Measurements from ENCODE around the gene JADE2. TPM values are rescaled to one million over a fixed set of nuclear protein-coding genes. Genes with fewer than 3 reads are reported as not detected.

JADE2 gene
- total RNA-seq, 1 donor from 2014 or later: 2.1 TPM

GRCh38 chr5:134541736-134542376 is 16.4 kb downstream of the JADE2 start:
- no peak overlapping the region for H3K4me3 Mint-ChIP-seq (ENCODE audit: unreplicated experiment)
- DNase-seq: no peak
- no peak for TF ChIP-seq CTCF (IDR thresholded peaks at IDR 0.05; ENCODE audit: partially characterized antibody, unreplicated experiment)
- no peaks in the 10 kb centered on the region for H3K36me3 Mint-ChIP-seq (ENCODE audit: unreplicated experiment)
- no peak overlapping the region for H3K27ac Mint-ChIP-seq (ENCODE audit: unreplicated experiment)
- H3K9me3 Mint-ChIP-seq (ENCODE audit: unreplicated experiment): no peaks in the 10 kb centered on the region
- no peaks in the 10 kb centered on the region for H3K27me3 Mint-ChIP-seq (ENCODE audit: unreplicated experiment)
- H3K4me1 Mint-ChIP-seq (ENCODE audit: low read depth, unreplicated experiment): no peaks in the 10 kb centered on the region

- no peak for DNase-seq
- Mint-ChIP-seq H3K4me3 (ENCODE audit: unreplicated experiment) (no peak overlapping the region), H3K27me3 (ENCODE audit: unreplicated experiment) (no peaks in the 10 kb centered on the region), H3K9me3 (ENCODE audit: unreplicated experiment) (no peaks in the 10 kb centered on the region), H3K4me1 (ENCODE audit: low read depth, unreplicated experiment) (no peaks in the 10 kb centered on the region), H3K36me3 (ENCODE audit: unreplicated experiment) (no peaks in the 10 kb centered on the region), H3K27ac (ENCODE audit: unreplicated experiment) (no peak overlapping the region)
- no peak for TF ChIP-seq CTCF (IDR thresholded peaks at IDR 0.05; ENCODE audit: partially characterized antibody, unreplicated experiment)
Measured at GRCh38 chr5:134543820-134544614, 18.5 kb downstream of the JADE2 start.

- H3K4me3 Mint-ChIP-seq (ENCODE audit: unreplicated experiment): no peak overlapping the region
- no peak for DNase-seq
- no peak overlapping the region for H3K27ac Mint-ChIP-seq (ENCODE audit: unreplicated experiment)
Measured at GRCh38 chr5:134545070-134545868, 19.8 kb downstream of the JADE2 start.

GRCh38 chr5:134547066-134547465 is 21.6 kb downstream of the JADE2 start:
- no peak for TF ChIP-seq CTCF (IDR thresholded peaks at IDR 0.05; ENCODE audit: partially characterized antibody, unreplicated experiment)
- Mint-ChIP-seq H3K9me3 (ENCODE audit: unreplicated experiment) (no peaks in the 10 kb centered on the region), H3K36me3 (ENCODE audit: unreplicated experiment) (no peaks in the 10 kb centered on the region), H3K27ac (ENCODE audit: unreplicated experiment) (no peak overlapping the region), H3K4me3 (ENCODE audit: unreplicated experiment) (no peak overlapping the region), H3K27me3 (ENCODE audit: unreplicated experiment) (no peaks in the 10 kb centered on the region), H3K4me1 (ENCODE audit: low read depth, unreplicated experiment) (no peaks in the 10 kb centered on the region)
- DNase-seq: no peak

More at GRCh38 chr5:134545070-134545868, 19.8 kb downstream of the JADE2 start:
- Mint-ChIP-seq H3K36me3 (ENCODE audit: unreplicated experiment) (no peaks in the 10 kb centered on the region), H3K4me1 (ENCODE audit: low read depth, unreplicated experiment) (no peaks in the 10 kb centered on the region), H3K9me3 (ENCODE audit: unreplicated experiment) (no peaks in the 10 kb centered on the region), H3K27me3 (ENCODE audit: unreplicated experiment) (no peaks in the 10 kb centered on the region)
- no peak for TF ChIP-seq CTCF (IDR thresholded peaks at IDR 0.05; ENCODE audit: partially characterized antibody, unreplicated experiment)

Data from glutamatergic neuron (in vitro differentiated cells).